Measurements from ENCODE around the gene MAP4.
"Not testable (repeated sequence)": the region's sequence is repeated elsewhere in the genome, so short reads cannot be mapped to it uniquely, and the experiment has no call there.

The MAP4 gene

GRCh38 chr3:47896736-47897135 is 119.5 kb downstream of the MAP4 start:
- DNase-seq (ENCODE audit: low spot score) = no peak

GRCh38 chr3:47895241-47895640 is 121.0 kb downstream of the MAP4 start:
- DNase-seq (ENCODE audit: low spot score) = no peak

DNA sequence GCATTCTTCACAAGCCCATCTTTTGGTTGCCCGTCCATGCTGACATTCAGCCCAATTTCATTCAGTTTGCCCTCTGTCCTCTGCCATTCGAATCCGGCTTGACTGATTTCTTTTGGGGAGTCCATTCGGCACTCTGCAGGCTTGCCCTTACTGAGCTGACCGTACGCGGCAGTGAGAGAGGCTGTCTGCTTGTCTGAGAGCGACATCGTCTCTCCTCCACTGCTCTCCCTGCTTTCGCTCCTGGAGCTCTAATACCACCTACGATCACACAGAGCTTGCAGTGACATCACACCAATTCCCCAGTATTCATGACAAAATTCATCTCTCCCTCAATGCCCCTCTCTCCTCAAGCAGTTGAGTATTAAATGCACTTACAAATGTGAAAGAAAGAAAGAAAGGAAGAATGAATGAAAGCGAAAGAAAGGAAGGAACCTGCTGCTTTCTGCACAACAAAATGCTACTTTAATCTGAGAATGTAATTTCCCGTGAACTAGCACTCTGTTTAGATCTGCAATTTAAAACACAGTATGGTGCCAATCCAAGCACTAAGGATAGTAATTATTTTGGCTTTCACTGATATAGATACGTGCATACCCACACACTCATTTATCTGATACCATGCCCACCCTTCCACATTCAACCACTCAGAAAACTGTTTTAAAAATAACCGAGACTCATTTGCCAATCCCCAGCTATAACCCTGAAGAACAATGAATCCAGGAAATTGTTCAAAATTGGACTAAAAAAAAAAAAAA is 123.8 kb downstream of the MAP4 start:
- DNase-seq (ENCODE audit: low spot score) = peak; percentile 82

DNA sequence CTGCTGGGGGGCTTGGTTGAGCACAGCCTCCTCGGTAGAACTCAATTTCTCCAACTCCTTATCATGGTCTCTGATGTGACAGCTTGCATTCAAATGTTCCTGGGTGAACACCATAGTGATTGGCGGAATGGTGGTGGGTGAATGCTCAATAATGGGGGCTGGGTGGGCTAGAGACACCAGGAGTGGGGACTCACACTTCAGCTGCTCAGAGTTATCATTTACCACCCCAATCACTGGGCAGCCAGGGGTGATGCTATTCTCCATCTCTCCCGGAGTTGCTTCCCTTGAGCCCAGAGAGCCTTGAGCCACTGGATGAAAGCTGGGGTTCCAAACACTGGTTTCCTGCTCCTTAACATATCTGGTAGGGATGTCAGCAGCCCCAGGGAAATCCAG is 124.6 kb downstream of the MAP4 start:
- no peak for DNase-seq (ENCODE audit: low spot score)

DNA sequence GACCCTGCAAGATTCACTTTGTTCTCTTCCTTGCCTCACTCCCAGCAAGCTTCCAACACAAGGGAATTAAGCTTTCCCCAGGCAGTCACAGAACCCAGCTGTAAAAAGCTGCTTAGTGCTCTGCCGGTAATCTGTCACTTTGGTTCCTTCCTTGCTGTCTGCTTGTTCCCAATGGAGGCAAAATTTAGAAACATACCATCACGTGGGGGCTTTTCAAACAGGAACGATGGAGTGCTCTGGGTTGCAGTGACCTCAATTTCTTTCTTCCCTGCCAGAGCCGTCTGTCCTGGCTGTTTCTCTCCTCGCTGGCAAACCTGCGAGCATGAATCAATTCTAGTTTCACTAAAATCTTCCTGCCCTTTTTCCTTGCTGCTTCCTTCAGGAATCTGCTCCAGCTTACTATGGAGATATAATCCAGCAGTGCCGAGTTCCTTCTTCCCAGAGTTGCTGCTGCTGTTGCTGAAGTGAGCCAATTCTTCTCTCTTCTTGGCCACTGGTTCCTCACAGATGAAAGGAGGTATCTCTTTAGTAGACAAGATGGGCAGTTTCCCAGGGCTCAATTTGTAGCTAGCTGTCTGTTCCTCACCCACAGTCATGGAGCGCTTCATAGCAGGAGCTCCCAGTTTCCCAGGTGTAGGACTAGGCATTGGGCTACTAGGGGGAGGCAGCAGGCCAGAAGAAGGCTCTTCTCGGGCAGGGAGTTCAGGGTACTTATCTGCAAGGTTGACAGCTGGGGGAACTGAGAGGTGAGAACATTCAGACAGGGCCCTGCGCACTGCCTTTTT is 125.2 kb downstream of the MAP4 start:
- peak; percentile 88 for DNase-seq (ENCODE audit: low spot score)

DNA sequence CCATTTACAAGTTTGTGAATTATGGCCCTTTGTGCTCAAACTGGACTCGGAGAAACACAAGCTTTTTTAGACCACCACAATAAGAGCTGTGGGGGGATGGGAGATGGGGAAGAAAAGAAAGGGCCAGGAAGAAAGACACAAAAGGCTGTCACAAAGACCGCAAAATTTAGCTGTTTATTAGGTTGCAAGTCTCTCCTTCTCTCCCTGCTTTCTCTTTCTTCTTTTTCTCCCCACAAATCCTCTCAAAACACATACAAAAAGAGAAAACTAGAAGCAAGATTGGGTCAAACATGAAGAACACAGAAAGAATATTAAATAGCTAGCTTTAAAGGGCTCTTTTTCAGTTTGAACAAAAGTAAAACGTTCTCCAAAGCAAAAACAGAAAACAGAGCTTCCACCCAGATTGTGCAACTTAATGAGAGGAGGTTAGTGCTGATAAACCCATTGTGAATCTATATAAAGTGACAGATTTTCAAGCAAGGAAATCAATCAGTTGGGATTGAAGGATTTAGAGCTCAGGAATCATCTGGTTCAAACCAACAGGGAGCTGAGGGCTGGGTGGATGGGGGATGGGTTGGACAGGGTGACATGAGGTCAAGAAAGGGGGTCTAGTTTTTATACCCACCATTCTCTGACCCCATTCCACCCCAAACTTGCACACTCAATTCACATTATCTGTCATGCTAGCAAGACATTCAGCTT is 125.9 kb downstream of the MAP4 start:
- DNase-seq (ENCODE audit: low spot score) = peak; percentile 28

- no peak for DNase-seq (ENCODE audit: low spot score)
These were observed 127.0 kb downstream of the MAP4 start for GRCh38 chr3:47888986-47889757.

- DNase-seq (ENCODE audit: low spot score) = not testable (repeated sequence)
These were observed 128.2 kb downstream of the MAP4 start for GRCh38 chr3:47887991-47888390.

DNA sequence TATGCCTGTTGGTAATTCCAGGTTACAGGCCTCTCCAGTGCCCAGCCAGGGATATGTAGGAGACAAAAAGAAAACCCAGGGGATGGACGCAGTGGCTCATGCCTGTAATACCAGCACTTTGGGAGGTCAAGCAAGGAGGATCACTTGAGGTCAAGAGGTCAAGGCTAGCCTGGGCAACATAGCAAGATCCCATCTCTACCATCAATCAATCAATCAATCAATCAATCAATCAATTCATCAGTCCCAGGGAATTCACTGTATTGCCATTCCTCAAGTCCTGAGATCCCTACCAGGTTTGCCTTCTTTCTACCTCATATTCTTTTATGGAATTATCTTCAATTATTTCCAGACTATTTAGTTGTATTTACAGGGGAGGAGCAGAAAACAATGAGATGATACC is 131.0 kb downstream of the MAP4 start:
- no peak for DNase-seq (ENCODE audit: low spot score)

- DNase-seq (ENCODE audit: low spot score) = no peak
These were observed 131.6 kb downstream of the MAP4 start for GRCh38 chr3:47884603-47885002.

DNA sequence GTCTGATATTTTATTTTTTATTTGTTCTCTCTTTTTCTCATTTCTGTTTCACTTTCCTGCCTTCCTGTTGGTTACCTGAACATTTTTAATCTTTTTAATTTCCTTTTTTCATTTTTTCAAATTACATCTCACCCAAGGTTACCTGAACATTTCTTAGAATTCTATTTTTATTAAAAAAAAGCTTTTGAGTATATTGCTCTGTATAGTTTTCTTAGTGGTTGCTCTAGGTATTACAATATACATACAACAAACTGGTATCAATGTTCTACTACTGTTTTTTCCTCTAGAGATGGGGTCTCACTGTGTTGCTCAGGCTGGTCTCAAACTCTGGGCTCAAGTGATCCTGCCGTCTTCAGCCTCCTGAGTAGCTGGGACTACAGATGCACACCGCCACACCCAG is 133.9 kb downstream of the MAP4 start:
- DNase-seq (ENCODE audit: low spot score) = no peak

DNA sequence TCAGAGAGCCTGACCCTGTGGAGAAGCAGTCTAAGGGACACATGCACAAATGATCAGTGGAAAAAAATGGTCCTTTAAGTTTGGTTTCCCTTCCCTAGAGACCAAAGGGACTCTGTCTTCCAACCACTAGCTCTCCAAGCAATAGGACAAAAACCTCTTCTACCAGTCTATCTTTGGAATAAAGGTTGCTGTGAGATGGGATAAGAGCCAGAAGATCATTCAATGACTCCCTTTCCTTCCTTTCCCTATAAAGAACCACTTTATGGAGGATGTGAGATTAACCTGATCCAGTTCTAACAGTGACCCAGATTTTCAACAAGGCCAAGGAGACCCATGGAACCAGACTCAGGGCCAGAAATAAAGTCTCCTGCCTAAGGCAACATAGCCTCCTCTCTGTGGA is 138.5 kb downstream of the MAP4 start:
- DNase-seq (ENCODE audit: low spot score) = no peak

GRCh38 chr3:47877290-47877689 is 138.9 kb downstream of the MAP4 start:
- no peak for DNase-seq (ENCODE audit: low spot score)

DNA sequence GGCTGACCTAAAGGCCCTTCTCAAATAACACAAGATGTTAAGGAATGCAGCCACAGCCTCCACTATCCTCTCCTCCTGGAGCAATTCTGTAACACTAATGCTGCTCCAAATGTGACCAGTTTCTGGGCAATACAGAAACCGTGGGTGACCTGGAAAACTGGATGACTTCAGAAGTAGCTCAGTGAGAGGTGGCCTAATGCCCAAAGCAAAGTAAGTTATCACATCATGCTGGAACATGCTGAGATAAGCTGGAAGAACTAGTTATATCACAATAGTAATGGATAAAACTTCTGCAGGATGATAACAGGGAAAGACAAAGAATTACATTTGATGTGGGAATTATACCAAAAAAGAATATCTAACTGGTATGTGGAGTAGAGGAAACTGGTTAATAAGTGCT is 141.3 kb downstream of the MAP4 start:
- DNase-seq (ENCODE audit: low spot score) = no peak

DNA sequence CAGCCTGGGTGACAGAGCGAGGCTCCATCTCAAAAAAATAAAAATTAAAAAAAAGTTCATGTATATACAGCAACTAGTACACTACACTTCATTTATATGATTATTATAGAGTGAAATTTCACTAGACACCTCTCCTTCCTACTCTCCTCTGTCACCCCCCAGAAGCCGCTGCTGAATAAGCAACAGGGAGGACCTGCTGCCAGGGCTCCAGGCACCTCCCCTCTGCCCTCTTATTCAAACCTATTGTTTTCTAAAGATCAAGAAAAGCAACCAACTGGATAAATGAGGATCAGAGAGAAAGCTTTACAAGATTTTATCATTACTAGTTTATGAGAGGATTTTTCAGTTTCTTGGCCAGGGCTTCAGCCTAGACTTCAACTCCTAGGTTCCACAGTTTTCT is 141.8 kb downstream of the MAP4 start:
- no peak for DNase-seq (ENCODE audit: low spot score)

GRCh38 chr3:47872916-47873315 is 143.3 kb downstream of the MAP4 start:
- no peak for DNase-seq (ENCODE audit: low spot score)

DNA sequence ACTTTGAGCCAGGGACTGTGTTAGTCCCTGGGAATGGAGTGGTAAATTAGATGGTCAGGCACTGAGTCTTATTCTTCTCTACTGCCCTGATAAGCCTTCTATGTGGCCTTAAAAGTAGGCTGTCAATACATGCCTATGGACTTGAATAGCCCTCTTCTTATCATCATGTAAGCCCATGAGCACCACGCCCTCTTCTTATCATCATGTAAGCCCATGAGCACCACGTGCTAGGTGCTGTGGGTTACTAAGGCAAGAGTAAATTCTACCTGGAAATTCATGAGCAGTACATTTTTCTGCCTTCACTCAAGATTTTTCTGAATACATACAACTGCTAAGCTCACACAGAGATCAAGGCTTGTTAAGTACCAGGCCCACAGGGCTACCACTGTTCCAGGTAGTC is 144.8 kb downstream of the MAP4 start:
- DNase-seq (ENCODE audit: low spot score) = no peak

- no peak for DNase-seq (ENCODE audit: low spot score)
These were observed 145.4 kb downstream of the MAP4 start for GRCh38 chr3:47870702-47871260.

GRCh38 chr3:47870156-47870555 is 146.1 kb downstream of the MAP4 start:
- no peak for DNase-seq (ENCODE audit: low spot score)

- DNase-seq (ENCODE audit: low spot score) = no peak
These were observed 147.9 kb downstream of the MAP4 start for GRCh38 chr3:47868306-47868705.

DNA sequence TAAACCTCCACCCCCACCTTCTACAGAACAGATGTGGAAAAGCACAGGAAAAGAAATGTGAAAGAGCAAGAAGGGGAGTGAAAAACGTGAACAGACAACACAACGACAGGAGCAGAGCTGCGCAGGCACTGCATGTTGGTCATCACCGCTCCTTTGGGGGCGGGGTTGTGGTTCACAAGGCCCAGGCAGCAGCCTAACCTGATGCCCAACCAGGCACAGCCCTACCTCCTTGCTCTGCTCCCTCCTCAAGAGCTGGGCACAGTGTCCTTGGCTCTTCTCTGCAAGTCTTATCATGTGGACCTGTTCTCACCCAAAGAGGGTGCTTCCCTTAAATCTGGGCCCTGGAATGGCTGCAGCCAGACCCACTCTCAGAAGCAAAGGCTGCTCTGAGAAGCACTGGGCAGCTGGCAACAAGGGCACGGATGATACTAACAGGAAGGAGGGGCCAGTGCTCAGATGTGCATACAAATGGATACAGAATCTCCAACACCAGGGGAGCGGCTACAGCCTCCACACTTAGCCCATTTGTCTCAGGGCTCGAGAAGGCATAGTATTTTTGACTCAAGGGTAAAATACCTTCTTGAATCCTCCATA is 148.7 kb downstream of the MAP4 start:
- DNase-seq (ENCODE audit: low spot score) = no peak

Data from cerebellar cortex (tissue), 1 donor.